H1 (cell line): ENCODE results near the gene CERT1. TPM values are rescaled to one million over a fixed set of nuclear protein-coding genes. Genes with fewer than 3 reads are reported as not detected.

Experiments used
- JUN ChIP-seq: IDR thresholded peaks from 2 replicates; pipeline ENCODE4 v1.6.1; 2011; ENCODE audit warnings: low read depth, mild to moderate bottlenecking, improper control_type of control experiment, low read length
- polyA plus RNA-seq, 7 experiments: library from polyadenylated mRNA; depleted of rRNA in 3 of 7; stranded (reverse) in 5 of 7; unstranded in 2 of 7; fragments of >200 nt in 5 of 7; fragments of 200-250 nt in 2 of 7; gene quantifications; 1 replicate in 5 of 7; 2 replicates in 1 of 7; 4 replicates in 1 of 7; pipeline versions ENCODE4 v1.2.1 to v1.2.3, GENCODE V29; 2011 to 2013; ENCODE audit warnings: missing spikeins in 2 of 7, mixed read lengths in 2 of 7
- total RNA-seq: library from RNA; stranded (reverse); fragmentation: NEBNext Ultra II Directional; extraction: Animal tissue kit (Norgen Biotek cat#: 25700); gene quantifications from 2 replicates; pipeline ENCODE4 v1.2.1, GENCODE V29; 2021

CERT1 gene
- total and polyA plus RNA-seq, 2 of the 8 experiments (the other 6 are each of a cell fraction or from before 2014, with no cell fraction given) = 7.8 to 55.3 TPM

- no peak for TF ChIP-seq JUN
Measured at GRCh38 chr5:75461679-75462078, 49.8 kb downstream of the CERT1 start (continued).
